Stimulated activated naive CD8-positive, alpha-beta T cell treated with anti-CD3 and anti-CD28 coated beads, Interleukin-15, Interleukin-2, amounts not matched to agents 100 ng/mL and 50 ng/mL, for 24 hours (primary cell): ENCODE results near the gene TRAPPC8.
A peak's percentile ranks its signal among the peaks of the same experiment; 100 is the strongest.
"Not testable (repeated sequence)": the region's sequence is repeated elsewhere in the genome, so short reads cannot be mapped to it uniquely, and the experiment has no call there.

Experiments used
- H3K27ac Mint-ChIP-seq: one replicate; pipeline ENCODE4 v1.8.0; 2021; ENCODE audit warnings: mild to moderate bottlenecking, mixed read lengths
- H3K27me3 Mint-ChIP-seq: one replicate; pipeline ENCODE4 v1.8.0; 2021; ENCODE audit warnings: mixed read lengths
- H3K36me3 Mint-ChIP-seq: one replicate; pipeline ENCODE4 v1.8.0; 2021; ENCODE audit warnings: low read depth, mixed read lengths
- H3K4me1 Mint-ChIP-seq: one replicate; pipeline ENCODE4 v1.8.0; 2021; ENCODE audit warnings: low read depth, mixed read lengths
- H3K4me3 Mint-ChIP-seq: one replicate; pipeline ENCODE4 v1.8.0; 2021; ENCODE audit warnings: mild to moderate bottlenecking, mixed read lengths
- H3K9me3 Mint-ChIP-seq: one replicate; pipeline ENCODE4 v1.8.0; 2021; ENCODE audit warnings: mixed read lengths

TRAPPC8 gene

GRCh38 chr18:31952223-31952622 is 9.3 kb upstream of the TRAPPC8 start:
- no peak overlapping the region for H3K27ac Mint-ChIP-seq
- no peaks in the 10 kb centered on the region for H3K9me3 Mint-ChIP-seq
- peaks cover 4% of the 10 kb centered on the region for H3K27me3 Mint-ChIP-seq
- H3K4me3 Mint-ChIP-seq = no peak overlapping the region
- H3K36me3 Mint-ChIP-seq = no peaks in the 10 kb centered on the region
- H3K4me1 Mint-ChIP-seq = no peaks in the 10 kb centered on the region

- Mint-ChIP-seq H3K4me3 (no peak overlapping the region), H3K4me1 (no peaks in the 10 kb centered on the region), H3K9me3 (no peaks in the 10 kb centered on the region), H3K27me3 (peaks cover 4% of the 10 kb centered on the region), H3K27ac (no peak overlapping the region), H3K36me3 (no peaks in the 10 kb centered on the region)
These were observed 7.7 kb upstream of the TRAPPC8 start for GRCh38 chr18:31950583-31950982.

GRCh38 chr18:31948349-31948748 is 5.4 kb upstream of the TRAPPC8 start:
- not testable (repeated sequence) for H3K36me3 Mint-ChIP-seq, H3K9me3 Mint-ChIP-seq, H3K4me3 Mint-ChIP-seq, H3K27me3 Mint-ChIP-seq, H3K27ac Mint-ChIP-seq
- H3K4me1 Mint-ChIP-seq = peaks cover 19% of the 10 kb centered on the region

GRCh38 chr18:31946305-31947046 is 3.5 kb upstream of the TRAPPC8 start:
- Mint-ChIP-seq H3K27ac (no peak overlapping the region), H3K36me3 (no peaks in the 10 kb centered on the region), H3K4me1 (peaks cover 31% of the 10 kb centered on the region), H3K27me3 (no peaks in the 10 kb centered on the region), H3K4me3 (no peak overlapping the region), H3K9me3 (no peaks in the 10 kb centered on the region)

GRCh38 chr18:31943878-31944816 is 1.2 kb upstream of the TRAPPC8 start:
- peak overlapping the region; percentile 98 for H3K27ac Mint-ChIP-seq
- H3K4me1 Mint-ChIP-seq = peaks cover 48% of the 10 kb centered on the region
- H3K27me3 Mint-ChIP-seq = no peaks in the 10 kb centered on the region
- peak overlapping the region; percentile 100 for H3K4me3 Mint-ChIP-seq
- H3K36me3 Mint-ChIP-seq = peaks cover 7% of the 10 kb centered on the region
- H3K9me3 Mint-ChIP-seq = no peaks in the 10 kb centered on the region

- peaks cover 14% of the 10 kb centered on the region for H3K36me3 Mint-ChIP-seq
- peak overlapping the region; percentile 100 for H3K4me3 Mint-ChIP-seq
- no peaks in the 10 kb centered on the region for H3K27me3 Mint-ChIP-seq
- no peaks in the 10 kb centered on the region for H3K9me3 Mint-ChIP-seq
- peak overlapping the region; percentile 98 for H3K27ac Mint-ChIP-seq
- H3K4me1 Mint-ChIP-seq = peaks cover 58% of the 10 kb centered on the region
These were observed 483 bp downstream of the TRAPPC8 start for GRCh38 chr18:31942291-31942998.

GRCh38 chr18:31941010-31941809 is 1.7 kb downstream of the TRAPPC8 start:
- Mint-ChIP-seq H3K4me1 (peaks cover 61% of the 10 kb centered on the region), H3K9me3 (no peaks in the 10 kb centered on the region), H3K36me3 (peaks cover 14% of the 10 kb centered on the region), H3K27ac (peak overlapping the region; percentile 41), H3K27me3 (no peaks in the 10 kb centered on the region), H3K4me3 (peak overlapping the region; percentile 100)

GRCh38 chr18:31934773-31935172 is 8.2 kb downstream of the TRAPPC8 start:
- not testable (repeated sequence) for H3K27ac Mint-ChIP-seq, H3K27me3 Mint-ChIP-seq, H3K9me3 Mint-ChIP-seq, H3K4me3 Mint-ChIP-seq
- Mint-ChIP-seq H3K4me1 (peaks cover 20% of the 10 kb centered on the region), H3K36me3 (peaks cover 23% of the 10 kb centered on the region)

- Mint-ChIP-seq H3K4me1 (no peaks in the 10 kb centered on the region), H3K9me3 (no peaks in the 10 kb centered on the region), H3K27me3 (no peaks in the 10 kb centered on the region), H3K4me3 (no peak overlapping the region), H3K27ac (no peak overlapping the region), H3K36me3 (peaks cover 27% of the 10 kb centered on the region)
These were observed 11.1 kb downstream of the TRAPPC8 start for GRCh38 chr18:31931886-31932240.

GRCh38 chr18:31931163-31931885 is 11.6 kb downstream of the TRAPPC8 start:
- no peak overlapping the region for H3K27ac Mint-ChIP-seq
- peaks cover 33% of the 10 kb centered on the region for H3K36me3 Mint-ChIP-seq

GRCh38 chr18:31929273-31929672 is 13.7 kb downstream of the TRAPPC8 start:
- peaks cover 47% of the 10 kb centered on the region for H3K36me3 Mint-ChIP-seq
- no peak overlapping the region for H3K27ac Mint-ChIP-seq
- H3K4me3 Mint-ChIP-seq = no peak overlapping the region
- H3K4me1 Mint-ChIP-seq = peaks cover 12% of the 10 kb centered on the region
- H3K27me3 Mint-ChIP-seq = no peaks in the 10 kb centered on the region
- H3K9me3 Mint-ChIP-seq = no peaks in the 10 kb centered on the region

More at GRCh38 chr18:31931163-31931885, 11.6 kb downstream of the TRAPPC8 start:
- H3K4me1 Mint-ChIP-seq = peaks cover 3% of the 10 kb centered on the region
- H3K9me3 Mint-ChIP-seq = no peaks in the 10 kb centered on the region
- no peak overlapping the region for H3K4me3 Mint-ChIP-seq
- no peaks in the 10 kb centered on the region for H3K27me3 Mint-ChIP-seq

- peaks cover 53% of the 10 kb centered on the region for H3K36me3 Mint-ChIP-seq
- H3K27ac Mint-ChIP-seq, H3K27me3 Mint-ChIP-seq, H3K9me3 Mint-ChIP-seq, H3K4me3 Mint-ChIP-seq: not testable (repeated sequence)
- H3K4me1 Mint-ChIP-seq = peaks cover 12% of the 10 kb centered on the region
These were observed 15.9 kb downstream of the TRAPPC8 start for GRCh38 chr18:31926988-31927387.

GRCh38 chr18:31920277-31920676 is 22.7 kb downstream of the TRAPPC8 start:
- Mint-ChIP-seq H3K27ac (no peak overlapping the region), H3K27me3 (no peaks in the 10 kb centered on the region), H3K9me3 (no peaks in the 10 kb centered on the region), H3K4me1 (peaks cover 2% of the 10 kb centered on the region), H3K36me3 (peaks cover 37% of the 10 kb centered on the region), H3K4me3 (no peak overlapping the region)

- not testable (repeated sequence) for H3K4me3 Mint-ChIP-seq, H3K9me3 Mint-ChIP-seq, H3K27me3 Mint-ChIP-seq, H3K4me1 Mint-ChIP-seq, H3K27ac Mint-ChIP-seq
- H3K36me3 Mint-ChIP-seq = peaks cover 36% of the 10 kb centered on the region
These were observed 23.6 kb downstream of the TRAPPC8 start for GRCh38 chr18:31919366-31919765.
